HFF-Myc (cell line): ENCODE measurements around the gene ARHGAP42.

Experiments used
- DNase-seq: peaks from one replicate; pipeline ENCODE4 v3.0.0-alpha.2; 2011; ENCODE audit warnings: low read depth; ENCODE audit errors: extremely low read depth
- H3K4me3 ChIP-seq: replicated peaks from 2 replicates; pipeline ENCODE4 v1.5.1; 2011; ENCODE audit warnings: low read depth, mild to moderate bottlenecking, control low read depth, low read length
- TF ChIP-seq, protein P1 (sequence below): IDR thresholded peaks from 2 replicates; pipeline ENCODE4 v1.5.1; 2012; ENCODE audit warnings: mild to moderate bottlenecking, low read depth, low read length, control low read depth; ENCODE audit errors: missing control alignments

The ARHGAP42 gene

DNA sequence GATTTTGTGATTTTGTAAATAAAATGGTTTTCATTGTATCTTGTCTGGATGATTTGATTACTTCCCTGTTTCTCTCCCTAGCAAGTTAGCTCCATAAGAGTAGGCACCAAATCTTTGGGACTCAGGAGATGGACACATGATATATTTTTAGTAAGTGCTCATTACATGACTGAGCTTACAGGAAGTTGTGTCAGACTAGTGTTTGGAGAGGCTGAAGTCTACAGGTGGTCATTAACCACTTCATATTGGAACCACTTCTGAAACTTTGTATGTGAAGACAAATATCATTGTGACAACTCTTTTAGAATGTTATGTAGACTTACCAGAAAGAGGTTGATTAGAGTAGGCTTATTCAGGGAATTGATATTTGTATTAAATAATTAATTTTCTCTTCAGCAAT, 19.1 kb downstream of the ARHGAP42 start:
- TF ChIP-seq, protein P1, sequence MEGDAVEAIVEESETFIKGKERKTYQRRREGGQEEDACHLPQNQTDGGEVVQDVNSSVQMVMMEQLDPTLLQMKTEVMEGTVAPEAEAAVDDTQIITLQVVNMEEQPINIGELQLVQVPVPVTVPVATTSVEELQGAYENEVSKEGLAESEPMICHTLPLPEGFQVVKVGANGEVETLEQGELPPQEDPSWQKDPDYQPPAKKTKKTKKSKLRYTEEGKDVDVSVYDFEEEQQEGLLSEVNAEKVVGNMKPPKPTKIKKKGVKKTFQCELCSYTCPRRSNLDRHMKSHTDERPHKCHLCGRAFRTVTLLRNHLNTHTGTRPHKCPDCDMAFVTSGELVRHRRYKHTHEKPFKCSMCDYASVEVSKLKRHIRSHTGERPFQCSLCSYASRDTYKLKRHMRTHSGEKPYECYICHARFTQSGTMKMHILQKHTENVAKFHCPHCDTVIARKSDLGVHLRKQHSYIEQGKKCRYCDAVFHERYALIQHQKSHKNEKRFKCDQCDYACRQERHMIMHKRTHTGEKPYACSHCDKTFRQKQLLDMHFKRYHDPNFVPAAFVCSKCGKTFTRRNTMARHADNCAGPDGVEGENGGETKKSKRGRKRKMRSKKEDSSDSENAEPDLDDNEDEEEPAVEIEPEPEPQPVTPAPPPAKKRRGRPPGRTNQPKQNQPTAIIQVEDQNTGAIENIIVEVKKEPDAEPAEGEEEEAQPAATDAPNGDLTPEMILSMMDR, result no peak
- H3K4me3 ChIP-seq, result no peak overlapping the region
- no peak for DNase-seq

DNA sequence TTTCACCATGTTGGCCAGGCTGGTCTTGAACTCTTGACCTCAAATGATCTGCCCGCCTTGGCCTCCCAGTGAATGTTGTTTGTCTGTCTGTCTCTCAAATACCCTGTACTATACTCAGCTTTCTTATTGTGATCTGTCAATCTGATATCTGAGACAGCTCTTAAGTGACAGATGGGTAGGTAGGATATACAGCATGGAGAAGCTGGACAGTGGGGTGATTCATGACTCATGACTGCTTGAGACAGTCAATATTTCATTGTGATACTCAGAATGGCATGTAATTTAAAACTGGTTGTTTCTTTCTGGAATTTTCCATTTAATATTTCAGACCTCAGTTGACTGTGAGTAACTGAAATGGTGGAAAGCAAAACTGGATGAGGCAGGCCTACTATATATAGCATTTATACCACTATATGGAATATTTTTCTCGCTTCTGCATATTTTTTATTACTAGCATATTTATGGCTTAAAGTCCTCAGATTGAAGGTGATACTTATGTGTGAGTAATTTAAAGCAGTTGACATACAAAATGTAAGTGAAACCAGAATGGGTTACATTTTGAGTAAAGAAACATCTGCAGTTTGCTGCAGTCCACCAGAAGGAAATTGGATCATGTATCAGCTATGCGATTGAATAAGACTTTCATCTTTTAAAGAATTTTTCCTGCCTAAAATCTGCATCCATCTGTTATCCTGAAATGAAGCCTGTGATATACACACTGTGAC, 22.3 kb downstream of the ARHGAP42 start:
- TF ChIP-seq, protein P1, result no peak
- DNase-seq, result no peak
- no peak overlapping the region for H3K4me3 ChIP-seq

DNA sequence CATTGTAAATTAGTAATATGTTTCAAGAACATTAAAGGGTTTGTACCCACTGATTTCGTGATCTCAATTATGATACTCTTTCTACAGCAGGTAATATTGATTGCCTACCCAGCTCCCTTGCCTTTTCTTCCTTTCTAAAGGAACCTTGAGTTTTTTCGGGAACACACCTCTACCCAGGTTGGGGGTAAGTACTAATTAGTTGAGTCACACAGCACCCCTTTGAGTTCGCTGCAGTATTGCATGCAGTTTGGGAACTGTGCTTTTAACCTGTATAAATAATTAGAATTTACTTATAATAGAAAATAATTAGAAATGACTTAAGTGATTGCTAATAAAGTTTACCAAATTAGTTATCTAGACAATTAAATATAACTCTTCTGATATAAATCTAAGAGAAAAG, 24.9 kb downstream of the ARHGAP42 start:
- H3K4me3 ChIP-seq, result no peak overlapping the region
- no peak for DNase-seq
- TF ChIP-seq, protein P1, result no peak

DNA sequence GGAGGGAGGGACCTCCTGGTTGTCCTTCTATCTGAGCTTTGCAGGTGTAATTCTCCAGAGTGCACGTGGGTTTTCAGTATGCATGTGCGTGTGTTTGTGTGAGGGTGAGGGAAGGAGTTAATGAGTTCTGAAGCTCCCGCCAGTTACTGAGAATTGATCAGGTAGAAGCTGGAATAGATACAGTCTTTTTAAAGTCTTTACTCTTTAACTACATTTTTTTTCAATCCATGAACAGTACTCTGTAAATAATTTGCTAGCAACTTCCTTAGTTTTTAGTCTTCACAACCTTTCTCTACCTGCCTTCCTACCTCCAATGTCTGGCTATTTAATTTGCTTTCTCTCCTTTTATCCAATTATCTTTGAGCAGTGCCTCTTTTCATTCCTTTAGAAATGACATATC, 25.5 kb downstream of the ARHGAP42 start:
- TF ChIP-seq, protein P1, result no peak
- H3K4me3 ChIP-seq, result no peak overlapping the region
- DNase-seq, result no peak

DNA sequence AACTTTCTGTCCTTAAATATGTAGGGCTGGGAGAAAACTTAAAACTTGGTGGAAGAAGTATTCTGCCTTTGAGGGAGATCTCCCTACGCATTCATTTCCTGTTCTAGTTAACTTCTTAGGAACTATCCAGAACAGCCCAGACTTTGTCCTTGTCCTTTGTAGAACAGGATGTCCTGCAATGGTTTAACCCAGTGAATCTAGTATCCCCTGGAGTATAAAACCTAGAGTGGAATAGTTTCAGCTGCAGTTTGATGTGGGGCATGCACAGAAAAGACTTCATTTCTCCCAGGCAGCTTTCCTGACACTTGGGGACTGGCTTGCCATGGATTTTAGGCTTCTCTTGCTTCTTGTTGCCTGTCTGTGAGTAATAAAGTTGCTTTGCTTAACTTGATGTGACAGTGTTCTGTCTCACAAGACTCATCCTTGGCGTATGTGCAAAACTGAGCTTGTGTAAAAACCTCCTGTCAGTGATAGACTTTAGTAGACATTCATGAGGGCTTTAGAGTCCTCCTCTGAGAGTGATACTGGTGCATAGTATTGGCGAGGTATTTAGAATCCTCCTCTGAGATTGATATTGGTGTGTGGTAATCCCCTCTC, 28.2 kb downstream of the ARHGAP42 start:
- DNase-seq, result no peak
- TF ChIP-seq, protein P1, result no peak

DNA sequence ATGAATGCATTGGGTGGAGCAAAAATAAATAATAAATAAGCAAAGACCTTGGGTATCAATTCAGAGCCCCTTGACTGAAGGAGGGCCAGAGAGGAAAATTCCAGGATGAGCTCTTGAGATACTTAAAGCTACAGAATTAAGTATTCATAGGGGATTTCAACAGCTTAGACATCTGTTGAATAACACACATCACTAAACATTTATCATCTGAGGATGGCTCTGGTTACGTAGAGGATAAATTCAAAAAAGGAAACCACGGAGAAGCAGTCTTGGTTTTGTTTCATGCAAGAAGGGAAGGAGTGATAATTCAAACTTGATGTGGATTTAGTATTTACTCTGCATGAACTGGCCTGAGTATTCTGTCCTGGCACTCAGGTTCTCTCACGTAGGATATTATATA, 29.8 kb downstream of the ARHGAP42 start:
- TF ChIP-seq, protein P1, result no peak
- H3K4me3 ChIP-seq, result no peak overlapping the region
- no peak for DNase-seq

More for the DNA sequence above, 28.2 kb downstream of the ARHGAP42 start:
- H3K4me3 ChIP-seq, result no peak overlapping the region
